GM18498 (cell line): ENCODE measurements around the gene TRIM71.
"Not testable (repeated sequence)": the region's sequence is repeated elsewhere in the genome, so short reads cannot be mapped to it uniquely, and the experiment has no call there.

ENCODE experiments used
- ATAC-seq: cut with Tn5 transposase; IDR thresholded peaks from one replicate; pipeline ENCODE4 v1.9.1; 2021; ENCODE audit warnings: mild to moderate bottlenecking, moderate library complexity; ENCODE audit not compliant: unreplicated experiment

TRIM71 gene

GRCh38 chr3:32922078-32922477, 104.3 kb downstream of the TRIM71 start:
- ATAC-seq: no peak

GRCh38 chr3:32930161-32930560, 112.4 kb downstream of the TRIM71 start:
- ATAC-seq: no peak

- ATAC-seq: not testable (repeated sequence)
These were observed 113.5 kb downstream of the TRIM71 start for GRCh38 chr3:32931273-32931672.

GRCh38 chr3:32934150-32934742, 116.4 kb downstream of the TRIM71 start:
- no peak for ATAC-seq

GRCh38 chr3:32937331-32937730, 119.5 kb downstream of the TRIM71 start:
- no peak for ATAC-seq

GRCh38 chr3:32939531-32940284, 121.9 kb downstream of the TRIM71 start:
- ATAC-seq: not testable (repeated sequence)

- no peak for ATAC-seq
These were observed 122.9 kb downstream of the TRIM71 start for GRCh38 chr3:32940726-32941125.

GRCh38 chr3:32945136-32945535, 127.3 kb downstream of the TRIM71 start:
- ATAC-seq: no peak

- not testable (repeated sequence) for ATAC-seq
These were observed 127.8 kb downstream of the TRIM71 start for GRCh38 chr3:32945598-32945997.

GRCh38 chr3:32946973-32947788, 129.4 kb downstream of the TRIM71 start:
- peak; percentile 32 for ATAC-seq
